OCI-LY3 (cell line): ENCODE measurements around the gene ATF7IP2.

Source experiments
- EZH2phosphoT487 ChIP-seq: fragments of 200-600 bp; shearing (Covaris generic); IDR thresholded peaks from 2 replicates; pipeline ENCODE4 v1.6.1; 2018; ENCODE audit warnings: antibody characterized with exemption, mixed run types, low read depth
- TF ChIP-seq, protein P1 (sequence below): fragments of 200-600, 300-600 bp; sonication (generic); IDR thresholded peaks from 2 replicates; pipeline ENCODE4 v1.5.1; 2014; ENCODE audit warnings: antibody characterized with exemption, low read length, low read depth

GRCh38 chr16:10345629-10346028, 40.2 kb upstream of the ATF7IP2 start:
- TF ChIP-seq, protein P1, sequence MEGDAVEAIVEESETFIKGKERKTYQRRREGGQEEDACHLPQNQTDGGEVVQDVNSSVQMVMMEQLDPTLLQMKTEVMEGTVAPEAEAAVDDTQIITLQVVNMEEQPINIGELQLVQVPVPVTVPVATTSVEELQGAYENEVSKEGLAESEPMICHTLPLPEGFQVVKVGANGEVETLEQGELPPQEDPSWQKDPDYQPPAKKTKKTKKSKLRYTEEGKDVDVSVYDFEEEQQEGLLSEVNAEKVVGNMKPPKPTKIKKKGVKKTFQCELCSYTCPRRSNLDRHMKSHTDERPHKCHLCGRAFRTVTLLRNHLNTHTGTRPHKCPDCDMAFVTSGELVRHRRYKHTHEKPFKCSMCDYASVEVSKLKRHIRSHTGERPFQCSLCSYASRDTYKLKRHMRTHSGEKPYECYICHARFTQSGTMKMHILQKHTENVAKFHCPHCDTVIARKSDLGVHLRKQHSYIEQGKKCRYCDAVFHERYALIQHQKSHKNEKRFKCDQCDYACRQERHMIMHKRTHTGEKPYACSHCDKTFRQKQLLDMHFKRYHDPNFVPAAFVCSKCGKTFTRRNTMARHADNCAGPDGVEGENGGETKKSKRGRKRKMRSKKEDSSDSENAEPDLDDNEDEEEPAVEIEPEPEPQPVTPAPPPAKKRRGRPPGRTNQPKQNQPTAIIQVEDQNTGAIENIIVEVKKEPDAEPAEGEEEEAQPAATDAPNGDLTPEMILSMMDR = no peak
- no peak for TF ChIP-seq EZH2phosphoT487
